Central memory CD8-positive, alpha-beta T cell (primary cell): ENCODE data around the gene RAB3C.
"Not testable (repeated sequence)": the region's sequence is repeated elsewhere in the genome, so short reads cannot be mapped to it uniquely, and the experiment has no call there.

Experiments used
- ATAC-seq: fragments of 150-1000 bp; cut with Tn5 transposase; replicated peaks from 2 replicates; pipeline ENCODE4 v1.10.0; 2022; ENCODE audit warnings: mild to moderate bottlenecking, moderate FRiP score, moderate number of reproducible peaks; ENCODE audit not compliant: poor library complexity, severe bottlenecking; ENCODE audit errors: extremely low read depth
- DNase-seq, 2 donors: peaks; one replicate each; pipeline ENCODE4 v3.0.0; 2021; ENCODE audit warnings: low spot score in 2 of 2
- H3K27ac Mint-ChIP-seq: one replicate; pipeline ENCODE4 v1.8.0; 2022; ENCODE audit warnings: low read depth, mild to moderate bottlenecking, moderate library complexity, mixed read lengths
- H3K27me3 Mint-ChIP-seq: one replicate; pipeline ENCODE4 v1.8.0; 2022; ENCODE audit warnings: mixed read lengths
- H3K36me3 Mint-ChIP-seq: one replicate; pipeline ENCODE4 v1.8.0; 2022; ENCODE audit warnings: mild to moderate bottlenecking, moderate library complexity, mixed read lengths; ENCODE audit not compliant: insufficient read depth
- H3K4me1 Mint-ChIP-seq: one replicate; pipeline ENCODE4 v1.8.0; 2022; ENCODE audit warnings: mixed read lengths
- H3K4me3 Mint-ChIP-seq: one replicate; pipeline ENCODE4 v1.8.0; 2022; ENCODE audit warnings: mild to moderate bottlenecking, moderate library complexity, mixed read lengths
- H3K9me3 Mint-ChIP-seq: one replicate; pipeline ENCODE4 v1.8.0; 2022; ENCODE audit warnings: mixed read lengths

The RAB3C gene

DNA sequence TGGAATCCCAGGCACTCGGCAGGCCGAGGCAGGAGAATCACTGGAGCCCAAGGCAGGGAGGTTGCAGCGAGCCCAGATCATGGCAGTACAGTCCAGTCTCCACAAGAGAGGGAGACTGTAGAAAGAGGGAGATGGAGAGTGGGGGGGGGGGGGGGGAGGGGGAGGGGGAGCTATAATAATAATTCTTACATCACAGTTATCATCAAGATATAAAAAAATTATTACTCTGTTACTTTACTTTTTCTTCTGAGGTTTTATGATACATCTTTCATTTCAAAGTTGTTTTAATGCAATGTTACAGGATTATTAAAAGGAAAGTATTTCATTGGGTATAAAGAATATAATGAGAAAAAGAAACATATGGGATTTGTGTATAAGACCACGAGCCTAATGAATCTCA is 17.8 kb upstream of the RAB3C start:
- Mint-ChIP-seq H3K27me3 (no peaks in the 10 kb centered on the region), H3K4me1 (no peaks in the 10 kb centered on the region), H3K9me3 (peaks cover 4% of the 10 kb centered on the region), H3K4me3 (no peak overlapping the region), H3K27ac (no peak overlapping the region), H3K36me3 (no peaks in the 10 kb centered on the region)
- ATAC-seq: no peak
- no peak for DNase-seq

DNA sequence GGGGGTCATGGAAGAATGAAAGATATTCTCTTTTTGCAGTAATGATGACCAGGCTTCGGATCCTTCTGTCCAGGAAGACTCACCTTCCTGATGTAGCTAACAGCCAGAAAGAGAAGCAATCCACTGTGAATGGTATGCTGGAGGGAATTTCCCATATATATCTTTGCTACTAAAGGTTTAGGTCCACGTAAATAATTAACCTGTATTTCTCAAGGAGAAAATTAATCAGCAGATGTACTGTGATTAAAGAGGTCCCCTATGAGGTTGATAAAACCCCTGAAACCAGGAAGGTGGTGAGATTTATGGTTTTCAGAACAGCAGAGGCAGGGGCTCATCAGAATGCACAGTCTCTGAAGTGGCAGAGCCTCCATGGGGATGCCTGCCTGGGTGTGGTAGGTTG is 11.4 kb upstream of the RAB3C start:
- Mint-ChIP-seq H3K36me3 (no peaks in the 10 kb centered on the region), H3K27ac (no peak overlapping the region), H3K4me1 (no peaks in the 10 kb centered on the region), H3K4me3 (no peak overlapping the region), H3K27me3 (no peaks in the 10 kb centered on the region), H3K9me3 (peaks cover 6% of the 10 kb centered on the region)
- no peak for ATAC-seq
- no peak for DNase-seq

DNA sequence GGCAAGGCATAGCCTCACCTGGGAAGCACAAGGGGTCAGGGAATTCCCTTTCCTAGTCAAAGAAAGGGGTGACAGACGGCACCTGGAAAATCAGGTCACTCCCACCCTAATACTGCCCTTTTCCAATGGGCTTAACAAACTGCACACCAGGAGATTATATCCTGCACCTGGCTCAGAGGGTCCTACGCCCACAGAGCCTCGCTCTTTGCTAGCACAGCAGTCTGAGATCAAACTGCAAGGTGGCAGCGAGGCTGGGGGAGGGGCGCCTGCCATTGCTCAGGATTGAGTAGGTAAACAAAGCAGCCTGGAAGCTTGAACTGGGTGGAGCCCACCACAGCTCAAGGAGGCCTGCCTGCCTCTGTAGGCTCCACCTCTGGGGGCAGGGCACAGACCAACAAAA is 9.9 kb upstream of the RAB3C start:
- not testable (repeated sequence) for H3K36me3 Mint-ChIP-seq, H3K4me3 Mint-ChIP-seq, DNase-seq, H3K27ac Mint-ChIP-seq, H3K27me3 Mint-ChIP-seq, H3K9me3 Mint-ChIP-seq, ATAC-seq, H3K4me1 Mint-ChIP-seq

DNA sequence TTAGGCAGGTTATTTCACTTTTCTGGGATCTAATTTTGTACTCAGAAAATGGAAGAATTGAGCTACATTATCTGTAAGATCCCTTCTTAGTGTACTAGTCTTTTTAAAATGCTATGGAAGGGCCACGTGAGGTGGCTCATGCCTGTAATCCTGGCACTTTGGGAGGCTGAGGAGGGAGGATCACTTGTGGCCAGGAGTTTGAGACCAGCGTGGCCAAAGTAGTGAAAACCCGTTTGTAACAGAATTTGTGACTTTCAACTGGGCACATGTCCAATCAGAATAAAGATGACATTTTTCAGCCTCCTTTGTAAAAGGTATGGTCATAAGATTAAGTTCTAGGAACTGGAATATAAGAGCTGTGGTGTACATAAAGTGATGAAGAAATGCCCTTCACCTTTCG is 3.1 kb upstream of the RAB3C start:
- Mint-ChIP-seq H3K27me3 (peaks cover 31% of the 10 kb centered on the region), H3K4me1 (peaks cover 7% of the 10 kb centered on the region)

DNA sequence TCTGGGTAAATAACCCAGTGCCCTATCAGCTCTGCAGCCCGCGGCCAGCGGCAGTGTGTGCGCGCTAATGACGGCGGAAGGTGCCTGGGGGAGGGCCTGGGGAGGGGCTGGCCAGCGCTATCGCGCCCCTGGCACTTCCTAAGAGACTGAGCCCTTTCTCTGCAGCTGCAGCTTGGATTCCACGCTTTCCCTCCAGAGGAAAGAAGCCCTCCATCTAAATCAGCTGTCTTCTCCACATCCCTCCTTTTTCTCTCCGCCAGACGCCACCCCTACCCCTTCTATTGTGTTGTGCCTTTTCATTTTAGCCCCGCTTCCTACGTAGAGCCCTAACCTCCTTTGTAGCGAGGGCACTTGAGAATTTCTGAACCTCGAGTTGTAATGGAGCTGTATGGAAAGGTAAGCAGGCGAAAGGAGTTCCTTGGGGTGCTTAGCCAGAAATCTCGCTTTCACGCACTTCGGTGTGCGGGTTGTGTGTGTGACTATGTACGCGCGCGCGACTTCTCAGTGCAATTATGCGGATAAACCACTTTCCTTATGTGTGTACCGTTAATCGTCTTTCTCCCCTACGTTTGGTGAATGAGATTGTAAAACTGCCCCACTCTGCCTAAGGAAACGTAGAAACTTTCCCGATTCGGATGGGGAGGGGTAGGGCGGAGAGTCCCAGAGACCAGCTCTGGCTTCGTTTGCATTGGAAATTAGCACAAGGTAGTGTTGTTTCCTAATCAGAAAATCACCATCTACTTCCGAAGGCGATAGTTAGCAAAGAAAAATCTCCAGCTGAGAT is 664 bp upstream of the RAB3C start:
- H3K9me3 Mint-ChIP-seq: no peaks in the 10 kb centered on the region
- H3K4me1 Mint-ChIP-seq: peaks cover 7% of the 10 kb centered on the region
- ATAC-seq: no peak
- no peak overlapping the region for H3K27ac Mint-ChIP-seq
- DNase-seq: no peak
- H3K4me3 Mint-ChIP-seq: peak overlapping the region; percentile 55
- H3K36me3 Mint-ChIP-seq: no peaks in the 10 kb centered on the region
- H3K27me3 Mint-ChIP-seq: peaks cover 31% of the 10 kb centered on the region

More for the DNA sequence above, 3.1 kb upstream of the RAB3C start:
- DNase-seq: no peak
- no peak for ATAC-seq
- no peaks in the 10 kb centered on the region for H3K9me3 Mint-ChIP-seq
- H3K4me3 Mint-ChIP-seq: no peak overlapping the region
- H3K27ac Mint-ChIP-seq: no peak overlapping the region
- H3K36me3 Mint-ChIP-seq: no peaks in the 10 kb centered on the region

DNA sequence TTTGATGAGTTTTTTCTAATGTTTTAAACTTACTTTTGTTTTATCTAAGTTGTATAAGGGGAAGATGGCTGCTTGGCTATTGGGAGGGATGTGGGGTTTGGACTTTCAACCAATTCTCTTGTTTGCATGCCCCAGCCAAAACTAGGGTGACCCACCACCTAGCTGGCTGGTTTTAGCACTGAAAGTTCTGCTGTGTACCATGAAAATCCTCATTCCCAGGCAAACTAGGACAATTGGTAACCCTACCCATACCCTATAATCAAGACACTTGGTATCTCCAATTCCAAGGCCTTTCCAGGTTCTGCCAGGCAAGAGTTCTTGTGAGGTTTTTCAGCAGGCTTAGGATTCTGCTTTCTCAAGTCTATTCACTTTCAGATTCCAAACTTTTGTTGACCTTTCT is 13.1 kb downstream of the RAB3C start:
- no peaks in the 10 kb centered on the region for H3K27me3 Mint-ChIP-seq
- no peaks in the 10 kb centered on the region for H3K36me3 Mint-ChIP-seq
- no peaks in the 10 kb centered on the region for H3K4me1 Mint-ChIP-seq
- ATAC-seq (no peak), DNase-seq (no peak)
- no peaks in the 10 kb centered on the region for H3K9me3 Mint-ChIP-seq
- no peak overlapping the region for H3K27ac Mint-ChIP-seq
- no peak overlapping the region for H3K4me3 Mint-ChIP-seq

DNA sequence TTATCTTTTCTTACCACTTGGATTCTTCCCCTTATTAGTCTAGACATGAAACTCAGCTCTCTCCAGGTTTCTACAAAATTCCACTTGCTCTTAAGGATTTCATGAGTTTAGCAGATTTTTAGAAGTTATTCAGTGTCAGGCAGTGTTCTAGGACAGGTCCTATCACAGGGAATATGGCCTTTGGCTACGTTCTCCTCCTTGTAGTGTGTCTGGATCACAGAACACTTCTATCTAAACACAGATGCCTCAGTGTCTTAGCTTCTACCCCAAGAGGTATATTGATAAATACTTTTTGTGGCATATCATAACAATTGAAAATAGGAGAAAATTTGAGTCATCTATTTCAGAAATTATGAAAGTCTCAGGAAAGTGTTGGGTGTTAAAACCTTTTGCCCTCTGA is 15.6 kb downstream of the RAB3C start:
- Mint-ChIP-seq H3K27ac (no peak overlapping the region), H3K27me3 (no peaks in the 10 kb centered on the region), H3K4me1 (no peaks in the 10 kb centered on the region), H3K36me3 (no peaks in the 10 kb centered on the region), H3K4me3 (no peak overlapping the region), H3K9me3 (peaks cover 7% of the 10 kb centered on the region)
- DNase-seq: no peak
- ATAC-seq: no peak

DNA sequence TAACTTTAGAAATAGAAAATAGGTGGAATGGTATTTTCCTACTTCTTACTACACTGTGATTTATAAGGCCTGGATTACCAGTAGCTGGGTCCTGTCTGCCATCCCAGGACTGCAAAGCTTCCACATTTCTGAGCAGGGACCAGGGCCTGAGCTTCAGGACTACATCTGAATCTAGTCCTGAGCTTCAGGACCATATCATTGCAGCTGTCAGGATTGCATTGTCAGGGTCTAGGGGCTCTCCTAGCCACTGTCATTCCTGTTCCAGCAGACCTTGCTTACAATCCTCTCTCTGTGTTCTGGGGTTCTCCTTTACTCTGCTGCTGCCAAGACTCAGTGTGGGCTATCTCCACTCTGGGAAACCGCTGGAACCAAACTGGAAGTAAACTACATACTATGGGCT is 16.3 kb downstream of the RAB3C start:
- no peaks in the 10 kb centered on the region for H3K4me1 Mint-ChIP-seq
- H3K27me3 Mint-ChIP-seq: no peaks in the 10 kb centered on the region
- H3K9me3 Mint-ChIP-seq: peaks cover 14% of the 10 kb centered on the region
- H3K27ac Mint-ChIP-seq: no peak overlapping the region
- ATAC-seq: no peak
- DNase-seq: no peak
- H3K36me3 Mint-ChIP-seq: no peaks in the 10 kb centered on the region
- H3K4me3 Mint-ChIP-seq: no peak overlapping the region

DNA sequence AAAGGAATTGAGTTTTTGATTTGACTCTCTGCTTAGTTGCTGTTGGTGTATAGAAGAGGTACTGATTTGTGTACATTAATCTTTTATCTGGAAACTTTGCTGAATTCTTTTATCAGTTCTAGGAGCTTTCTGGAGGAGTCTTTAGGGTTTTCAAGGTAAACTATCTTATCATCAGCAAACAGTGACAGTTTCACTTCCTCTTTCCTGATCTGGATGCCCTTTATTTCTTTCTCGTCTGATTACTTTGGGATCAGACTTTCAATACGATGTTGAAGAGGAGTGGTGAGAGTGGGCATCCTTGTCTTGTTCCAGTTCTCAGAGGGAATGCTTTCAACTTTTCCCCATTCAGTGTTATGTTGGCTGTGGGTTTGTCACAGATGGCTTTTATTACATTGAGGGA is 17.7 kb downstream of the RAB3C start:
- not testable (repeated sequence) for H3K36me3 Mint-ChIP-seq, H3K27ac Mint-ChIP-seq, DNase-seq, H3K4me3 Mint-ChIP-seq, H3K4me1 Mint-ChIP-seq, ATAC-seq, H3K27me3 Mint-ChIP-seq
- peaks cover 14% of the 10 kb centered on the region for H3K9me3 Mint-ChIP-seq

DNA sequence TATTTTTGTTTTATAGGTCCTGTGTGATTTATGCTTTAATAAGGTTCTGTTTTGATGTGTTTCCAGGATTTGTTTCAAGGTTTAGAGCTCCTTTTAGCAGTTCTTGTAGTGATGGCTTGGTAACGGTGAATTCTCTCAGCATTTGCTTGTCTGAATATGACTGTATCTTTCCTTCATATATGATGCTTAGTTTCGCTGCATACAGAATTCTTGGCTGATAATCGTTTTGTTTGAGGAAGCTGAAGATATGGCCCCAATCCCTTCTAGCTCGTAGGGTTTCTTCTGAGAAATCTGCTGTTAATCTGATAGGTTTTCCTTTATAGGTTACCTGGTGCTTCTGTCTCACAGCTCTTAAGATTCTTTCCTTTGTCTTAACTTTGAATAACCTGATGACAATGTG is 20.0 kb downstream of the RAB3C start:
- H3K27ac Mint-ChIP-seq, H3K4me3 Mint-ChIP-seq, ATAC-seq, H3K36me3 Mint-ChIP-seq, H3K27me3 Mint-ChIP-seq, H3K4me1 Mint-ChIP-seq, DNase-seq: not testable (repeated sequence)
- peaks cover 22% of the 10 kb centered on the region for H3K9me3 Mint-ChIP-seq

DNA sequence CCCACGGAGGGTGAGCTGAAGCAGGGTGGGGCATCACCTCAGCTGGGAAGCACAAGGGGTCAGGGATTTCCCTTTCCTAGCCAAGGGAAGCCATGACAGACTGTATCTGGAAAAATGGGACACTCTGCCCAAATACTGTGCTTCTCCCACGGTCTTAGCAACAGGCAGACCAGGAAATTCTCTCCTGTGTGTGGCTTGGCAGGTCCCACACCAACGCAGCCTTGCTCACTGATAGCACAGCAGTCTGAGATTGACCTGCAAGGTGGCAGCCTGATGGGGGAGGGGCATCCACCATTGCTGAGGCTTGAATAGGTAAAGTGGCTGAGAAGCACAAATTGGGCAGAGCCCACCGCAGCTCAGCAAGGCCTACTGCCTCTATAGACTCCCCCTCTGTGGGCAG is 23.2 kb downstream of the RAB3C start:
- Mint-ChIP-seq H3K4me3 (no peak overlapping the region), H3K9me3 (peaks cover 26% of the 10 kb centered on the region), H3K4me1 (no peaks in the 10 kb centered on the region), H3K36me3 (no peaks in the 10 kb centered on the region), H3K27me3 (no peaks in the 10 kb centered on the region), H3K27ac (no peak overlapping the region)
- no peak for DNase-seq
- no peak for ATAC-seq

DNA sequence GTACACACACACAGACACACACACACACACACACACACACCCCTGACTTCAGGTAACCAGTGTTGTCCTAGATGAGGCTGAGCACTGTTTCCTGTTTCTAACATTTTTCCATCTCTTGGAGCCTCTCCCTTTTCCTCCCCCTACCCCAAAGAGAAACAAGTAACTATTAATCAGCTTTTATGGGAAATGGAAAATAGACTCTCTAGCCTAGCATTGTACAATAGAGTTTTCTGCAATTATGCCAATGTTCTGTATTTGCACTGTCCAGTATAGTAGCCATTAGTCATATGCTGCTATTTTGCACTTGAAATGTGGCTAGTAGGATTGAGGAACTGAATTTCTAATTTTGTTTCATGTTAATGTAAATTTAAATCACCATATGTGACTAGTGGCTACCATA is 33.1 kb downstream of the RAB3C start:
- Mint-ChIP-seq H3K9me3 (no peaks in the 10 kb centered on the region), H3K4me3 (no peak overlapping the region)

DNA sequence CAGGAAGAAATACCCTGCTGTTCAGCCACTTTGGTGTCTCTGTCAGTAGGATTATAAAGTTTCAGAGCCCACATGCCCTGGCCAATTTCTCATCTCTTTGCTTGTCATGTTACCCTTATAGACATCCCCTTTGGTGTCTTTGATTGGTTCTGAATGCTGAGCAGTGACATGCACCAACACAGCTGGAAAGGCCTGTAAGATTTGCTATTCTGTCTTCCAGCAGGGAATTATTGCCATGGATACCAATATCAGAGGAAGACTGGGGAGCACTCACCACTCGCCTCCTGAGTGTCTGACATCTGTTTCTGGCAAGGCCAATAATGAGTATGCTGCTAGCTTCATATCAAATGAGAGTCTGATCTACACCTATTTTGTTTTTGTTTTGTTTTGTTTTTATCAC is 34.4 kb downstream of the RAB3C start:
- H3K27me3 Mint-ChIP-seq: no peaks in the 10 kb centered on the region
- no peaks in the 10 kb centered on the region for H3K4me1 Mint-ChIP-seq
- H3K9me3 Mint-ChIP-seq: no peaks in the 10 kb centered on the region
- no peaks in the 10 kb centered on the region for H3K36me3 Mint-ChIP-seq
- ATAC-seq (no peak), DNase-seq (no peak)
- no peak overlapping the region for H3K4me3 Mint-ChIP-seq
- H3K27ac Mint-ChIP-seq: no peak overlapping the region

More for the DNA sequence above, 33.1 kb downstream of the RAB3C start:
- DNase-seq: no peak
- no peaks in the 10 kb centered on the region for H3K27me3 Mint-ChIP-seq
- ATAC-seq: no peak
- no peaks in the 10 kb centered on the region for H3K36me3 Mint-ChIP-seq
- no peaks in the 10 kb centered on the region for H3K4me1 Mint-ChIP-seq
- H3K27ac Mint-ChIP-seq: no peak overlapping the region
